ENCODE results near the gene NVL.
A peak's percentile ranks its signal among the peaks of the same experiment; 100 is the strongest.

The NVL gene

GRCh38 chr1:224185208-224185607 lies 144.8 kb downstream of the NVL start:
- peak overlapping the region in 1 of 2 donors; percentile 98 for H3K27ac ChIP-seq

GRCh38 chr1:224183591-224184312 lies 146.2 kb downstream of the NVL start:
- Histone ChIP-seq H3K9me3 (no peaks in the 10 kb centered on the region), H3K27ac (peak overlapping the region; percentile 98), H3K4me3 (peak overlapping the region; percentile 85 to 97), H3K36me3 (no peaks in the 10 kb centered on the region), H3K4me1 (peaks cover 0 to 46% (median 22%) of the 10 kb centered on the region in 4 donors), H3K27me3 (no peaks in the 10 kb centered on the region)
- no peak for TF ChIP-seq CTCF (IDR thresholded peaks at IDR 0.05)
- peak in 1 of 2 donors; percentile 79 for DNase-seq
- intact Hi-C loops (cut with DNase I; ENCODE audit: low total_unique reads) = no loop called here

More at GRCh38 chr1:224185208-224185607, 144.8 kb downstream of the NVL start:
- Histone ChIP-seq H3K4me1 (peaks cover 0 to 46% (median 22%) of the 10 kb centered on the region in 4 donors), H3K27me3 (no peaks in the 10 kb centered on the region), H3K4me3 (no peak overlapping the region), H3K36me3 (peaks cover 0 to 8% (median 0%) of the 10 kb centered on the region in 3 donors), H3K9me3 (no peaks in the 10 kb centered on the region)
- DNase-seq = no peak
- intact Hi-C loops (cut with DNase I; ENCODE audit: low total_unique reads) = no loop called here
- no peak for TF ChIP-seq CTCF (IDR thresholded peaks at IDR 0.05)

GRCh38 chr1:224182866-224183590 lies 146.9 kb downstream of the NVL start, which contains the start of gene DEGS1:
Gene DEGS1, plus strand, starts transcription at chr1:224183240. Its CDS starts 97 bp downstream, at chr1:224183337.
- peaks cover 0 to 46% (median 22%) of the 10 kb centered on the region in 4 donors for H3K4me1 ChIP-seq
- peak; percentile 71 to 93 for DNase-seq
- peak within 1 kb of the TSS; percentile 85 to 97 for H3K4me3 ChIP-seq
- H3K9me3 ChIP-seq = no peaks in the 10 kb centered on the region
- H3K36me3 ChIP-seq = no peaks in the 10 kb centered on the region
- intact Hi-C loops (cut with DNase I; ENCODE audit: low total_unique reads) = no loop called here
- TF ChIP-seq CTCF (IDR thresholded peaks at IDR 0.05) = no peak
- H3K27ac ChIP-seq = peak within 1 kb of the TSS; percentile 98
- H3K27me3 ChIP-seq = no peaks in the 10 kb centered on the region

- intact Hi-C loops (cut with DNase I; ENCODE audit: low total_unique reads) = no loop called here
- peak overlapping the region; percentile 98 for H3K27ac ChIP-seq
- H3K27me3 ChIP-seq = no peaks in the 10 kb centered on the region
- no peak for DNase-seq
- H3K9me3 ChIP-seq = no peaks in the 10 kb centered on the region
- no peaks in the 10 kb centered on the region for H3K36me3 ChIP-seq
- TF ChIP-seq CTCF (IDR thresholded peaks at IDR 0.05) = no peak
- H3K4me3 ChIP-seq = peak overlapping the region; percentile 85 to 97
- H3K4me1 ChIP-seq = peaks cover 0 to 39% (median 22%) of the 10 kb centered on the region in 4 donors
Measured at GRCh38 chr1:224182057-224182865, 147.7 kb downstream of the NVL start.

GRCh38 chr1:224181453-224181810 lies 148.5 kb downstream of the NVL start:
- Histone ChIP-seq H3K27ac (no peak overlapping the region), H3K36me3 (no peaks in the 10 kb centered on the region), H3K27me3 (no peaks in the 10 kb centered on the region), H3K4me1 (peaks cover 0 to 31% (median 18%) of the 10 kb centered on the region in 4 donors), H3K9me3 (no peaks in the 10 kb centered on the region), H3K4me3 (no peak overlapping the region)
- intact Hi-C loops (cut with DNase I; ENCODE audit: low total_unique reads) = no loop called here
- DNase-seq = no peak
- no peak for TF ChIP-seq CTCF (IDR thresholded peaks at IDR 0.05)

Measured in tibial artery (tissue), 4 donors.